Smooth muscle cell of the brain vasculature (primary cell): ENCODE results near the gene NRXN3.

Experiments
- DNase-seq: peaks from one replicate; pipeline ENCODE4 v3.0.0-alpha.2; 2012; ENCODE audit warnings: low read depth, low spot score

NRXN3 gene

GRCh38 chr14:78173346-78174035 is 3.3 kb downstream of the NRXN3 start:
- no peak for DNase-seq

GRCh38 chr14:78175412-78175811 is 5.2 kb downstream of the NRXN3 start:
- no peak for DNase-seq

- DNase-seq, result no peak
Observed at GRCh38 chr14:78178071-78178470, 7.9 kb downstream of the NRXN3 start.

- DNase-seq, result no peak
Observed at GRCh38 chr14:78178971-78179370, 8.8 kb downstream of the NRXN3 start.

- DNase-seq, result no peak
Observed at GRCh38 chr14:78181270-78181669, 11.1 kb downstream of the NRXN3 start.

- no peak for DNase-seq
Observed at GRCh38 chr14:78182722-78183121, 12.5 kb downstream of the NRXN3 start.

- DNase-seq, result no peak
Observed at GRCh38 chr14:78184157-78184556, 14.0 kb downstream of the NRXN3 start.

- no peak for DNase-seq
Observed at GRCh38 chr14:78186277-78186676, 16.1 kb downstream of the NRXN3 start.

GRCh38 chr14:78188882-78189281 is 18.7 kb downstream of the NRXN3 start:
- DNase-seq, result no peak

- no peak for DNase-seq
Observed at GRCh38 chr14:78195431-78195830, 25.3 kb downstream of the NRXN3 start.

- no peak for DNase-seq
Observed at GRCh38 chr14:78196323-78196722, 26.1 kb downstream of the NRXN3 start.

- no peak for DNase-seq
Observed at GRCh38 chr14:78197051-78197450, 26.9 kb downstream of the NRXN3 start.

- no peak for DNase-seq
Observed at GRCh38 chr14:78202163-78202562, 32.0 kb downstream of the NRXN3 start.

- DNase-seq, result no peak
Observed at GRCh38 chr14:78202976-78203375, 32.8 kb downstream of the NRXN3 start.

GRCh38 chr14:78207414-78207813 is 37.2 kb downstream of the NRXN3 start:
- DNase-seq, result no peak

- no peak for DNase-seq
Observed at GRCh38 chr14:78220273-78220672, 50.1 kb downstream of the NRXN3 start.

GRCh38 chr14:78222746-78223145 is 52.6 kb downstream of the NRXN3 start:
- DNase-seq, result no peak

- DNase-seq, result no peak
Observed at GRCh38 chr14:78227248-78228077, 57.3 kb downstream of the NRXN3 start.

GRCh38 chr14:78228702-78229327 is 58.6 kb downstream of the NRXN3 start:
- no peak for DNase-seq

GRCh38 chr14:78232231-78233000 is 62.2 kb downstream of the NRXN3 start:
- no peak for DNase-seq

- DNase-seq, result no peak
Observed at GRCh38 chr14:78238141-78238540, 68.0 kb downstream of the NRXN3 start.

- DNase-seq, result no peak
Observed at GRCh38 chr14:78240567-78240966, 70.4 kb downstream of the NRXN3 start.
